OCI-LY3 (cell line): ENCODE results near the gene SH3GL1.

ENCODE experiments used
- H2AFZ ChIP-seq: fragments of 200-600, 300-600 bp; shearing (Covaris generic); 2 replicates; pipeline ENCODE4 v1.6.0; 2014; ENCODE audit warnings: antibody characterized with exemption, low read depth, low read length
- H3K27ac ChIP-seq: fragments of 200-600, 300-600 bp; sonication (generic); 2 replicates; pipeline ENCODE4 v1.5.1; 2014; ENCODE audit warnings: mild to moderate bottlenecking, low read length, moderate library complexity, mixed read lengths
- H3K27me3 ChIP-seq: fragments of 200-600, 300-600 bp; sonication (generic); 2 replicates; pipeline ENCODE4 v1.6.1; 2014; ENCODE audit warnings: low read depth, low read length, mixed read lengths
- H3K36me3 ChIP-seq: fragments of 200-600, 300-600 bp; sonication (generic); replicated peaks from 2 replicates; pipeline ENCODE3; 2014; ENCODE audit warnings: low read depth, low read length, mixed read lengths
- H3K4me1 ChIP-seq: fragments of 300-600, 200-600 bp; sonication (generic); 2 replicates; pipeline ENCODE4 v1.6.1; 2014; ENCODE audit warnings: low read length, mixed read lengths
- H3K4me2 ChIP-seq: fragments of 200-600, 300-600 bp; sonication (generic); 2 replicates; pipeline ENCODE4 v1.6.1; 2014; ENCODE audit warnings: low read length, mixed read lengths
- H3K4me3 ChIP-seq: fragments of 300-600, 200-600 bp; sonication (generic); 2 replicates; pipeline ENCODE4 v1.5.1; 2014; ENCODE audit warnings: antibody characterized with exemption, mild to moderate bottlenecking, low read length, moderate library complexity
- H3K79me2 ChIP-seq: fragments of 300-600, 200-600 bp; shearing (Covaris generic); 2 replicates; pipeline ENCODE4 v1.6.1; 2014; ENCODE audit warnings: mild to moderate bottlenecking, low read length, mixed read lengths
- H3K9ac ChIP-seq: fragments of 300-600, 200-600 bp; shearing (Covaris generic); 2 replicates; pipeline ENCODE4 v1.6.0; 2014; ENCODE audit warnings: mild to moderate bottlenecking, low read length, moderate library complexity
- H3K9me3 ChIP-seq: fragments of 200-600, 300-600 bp; shearing (Covaris generic); 2 replicates; pipeline ENCODE4 v1.6.1; 2014; ENCODE audit warnings: low read length, mixed read lengths; ENCODE audit not compliant: insufficient read depth
- H4K20me1 ChIP-seq: fragments of 200-600, 300-600 bp; sonication (generic); 2 replicates; pipeline ENCODE4 v1.6.1; 2016; ENCODE audit warnings: low read length, mixed read lengths; ENCODE audit not compliant: insufficient read depth
- EZH2phosphoT487 ChIP-seq: fragments of 200-600 bp; shearing (Covaris generic); IDR thresholded peaks from 2 replicates; pipeline ENCODE4 v1.6.1; 2018; ENCODE audit warnings: antibody characterized with exemption, mixed run types, low read depth
- TF ChIP-seq, protein P1 (sequence below): fragments of 200-600, 300-600 bp; sonication (generic); IDR thresholded peaks from 2 replicates; pipeline ENCODE4 v1.5.1; 2014; ENCODE audit warnings: antibody characterized with exemption, low read length, low read depth

The SH3GL1 gene

DNA sequence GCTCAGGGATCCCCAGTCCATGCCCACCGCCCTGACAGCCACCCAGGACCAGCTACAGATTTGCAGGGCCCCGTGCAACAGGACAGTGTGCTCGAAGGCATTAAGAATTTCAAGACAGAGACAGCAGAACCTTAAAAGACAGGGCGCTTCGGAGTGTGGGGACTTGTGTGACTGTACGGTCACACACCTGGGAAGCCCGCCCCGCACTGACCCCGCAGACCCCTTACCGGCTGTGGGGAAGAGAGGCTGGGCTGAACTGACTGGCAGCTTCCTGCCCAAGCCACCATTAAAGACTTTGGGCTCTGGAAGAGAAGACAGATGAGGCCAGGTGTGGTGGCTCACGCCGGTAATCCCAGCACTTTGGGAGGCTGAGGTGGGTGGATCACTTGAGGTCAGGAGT, 76.1 kb downstream of the SH3GL1 start:
- Histone ChIP-seq H2AFZ (no peak overlapping the region), H3K4me3 (no peak overlapping the region), H3K4me2 (no peak overlapping the region), H4K20me1 (no peaks in the 10 kb centered on the region), H3K9me3 (no peaks in the 10 kb centered on the region), H3K4me1 (no peaks in the 10 kb centered on the region), H3K79me2 (no peaks in the 10 kb centered on the region), H3K36me3 (peaks cover 2% of the 10 kb centered on the region), H3K27me3 (no peaks in the 10 kb centered on the region), H3K27ac (no peak overlapping the region), H3K9ac (no peak overlapping the region)
- TF ChIP-seq, protein P1, sequence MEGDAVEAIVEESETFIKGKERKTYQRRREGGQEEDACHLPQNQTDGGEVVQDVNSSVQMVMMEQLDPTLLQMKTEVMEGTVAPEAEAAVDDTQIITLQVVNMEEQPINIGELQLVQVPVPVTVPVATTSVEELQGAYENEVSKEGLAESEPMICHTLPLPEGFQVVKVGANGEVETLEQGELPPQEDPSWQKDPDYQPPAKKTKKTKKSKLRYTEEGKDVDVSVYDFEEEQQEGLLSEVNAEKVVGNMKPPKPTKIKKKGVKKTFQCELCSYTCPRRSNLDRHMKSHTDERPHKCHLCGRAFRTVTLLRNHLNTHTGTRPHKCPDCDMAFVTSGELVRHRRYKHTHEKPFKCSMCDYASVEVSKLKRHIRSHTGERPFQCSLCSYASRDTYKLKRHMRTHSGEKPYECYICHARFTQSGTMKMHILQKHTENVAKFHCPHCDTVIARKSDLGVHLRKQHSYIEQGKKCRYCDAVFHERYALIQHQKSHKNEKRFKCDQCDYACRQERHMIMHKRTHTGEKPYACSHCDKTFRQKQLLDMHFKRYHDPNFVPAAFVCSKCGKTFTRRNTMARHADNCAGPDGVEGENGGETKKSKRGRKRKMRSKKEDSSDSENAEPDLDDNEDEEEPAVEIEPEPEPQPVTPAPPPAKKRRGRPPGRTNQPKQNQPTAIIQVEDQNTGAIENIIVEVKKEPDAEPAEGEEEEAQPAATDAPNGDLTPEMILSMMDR: no peak
- no peak for TF ChIP-seq EZH2phosphoT487

DNA sequence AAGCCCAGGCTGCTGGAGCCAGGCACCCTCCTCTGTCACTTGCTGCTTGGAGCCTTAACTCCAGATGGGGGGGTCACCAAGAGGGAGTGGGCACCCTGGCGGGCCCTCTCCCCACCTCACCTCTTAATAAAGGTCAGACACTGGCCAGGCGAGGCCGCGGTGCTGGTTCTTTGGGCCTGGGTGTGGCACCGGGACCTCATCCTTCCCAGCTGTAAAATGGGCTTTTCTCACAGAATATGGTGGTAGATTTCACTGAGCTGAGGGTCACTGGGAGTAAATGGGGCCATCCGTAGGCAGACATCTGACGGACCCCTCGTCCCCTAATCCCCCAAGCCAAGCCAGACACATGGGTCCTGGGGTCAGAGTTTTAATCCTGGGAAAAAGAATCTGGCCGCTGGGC, 76.7 kb downstream of the SH3GL1 start:
- H3K9ac ChIP-seq: no peak overlapping the region
- H3K27ac ChIP-seq: no peak overlapping the region
- no peak overlapping the region for H2AFZ ChIP-seq
- no peaks in the 10 kb centered on the region for H3K79me2 ChIP-seq
- no peaks in the 10 kb centered on the region for H3K9me3 ChIP-seq
- no peak overlapping the region for H3K4me3 ChIP-seq
- H3K4me1 ChIP-seq: no peaks in the 10 kb centered on the region
- H3K27me3 ChIP-seq: no peaks in the 10 kb centered on the region
- TF ChIP-seq EZH2phosphoT487: no peak
- TF ChIP-seq, protein P1: no peak
- H4K20me1 ChIP-seq: no peaks in the 10 kb centered on the region
- no peak overlapping the region for H3K4me2 ChIP-seq
- peaks cover 7% of the 10 kb centered on the region for H3K36me3 ChIP-seq

DNA sequence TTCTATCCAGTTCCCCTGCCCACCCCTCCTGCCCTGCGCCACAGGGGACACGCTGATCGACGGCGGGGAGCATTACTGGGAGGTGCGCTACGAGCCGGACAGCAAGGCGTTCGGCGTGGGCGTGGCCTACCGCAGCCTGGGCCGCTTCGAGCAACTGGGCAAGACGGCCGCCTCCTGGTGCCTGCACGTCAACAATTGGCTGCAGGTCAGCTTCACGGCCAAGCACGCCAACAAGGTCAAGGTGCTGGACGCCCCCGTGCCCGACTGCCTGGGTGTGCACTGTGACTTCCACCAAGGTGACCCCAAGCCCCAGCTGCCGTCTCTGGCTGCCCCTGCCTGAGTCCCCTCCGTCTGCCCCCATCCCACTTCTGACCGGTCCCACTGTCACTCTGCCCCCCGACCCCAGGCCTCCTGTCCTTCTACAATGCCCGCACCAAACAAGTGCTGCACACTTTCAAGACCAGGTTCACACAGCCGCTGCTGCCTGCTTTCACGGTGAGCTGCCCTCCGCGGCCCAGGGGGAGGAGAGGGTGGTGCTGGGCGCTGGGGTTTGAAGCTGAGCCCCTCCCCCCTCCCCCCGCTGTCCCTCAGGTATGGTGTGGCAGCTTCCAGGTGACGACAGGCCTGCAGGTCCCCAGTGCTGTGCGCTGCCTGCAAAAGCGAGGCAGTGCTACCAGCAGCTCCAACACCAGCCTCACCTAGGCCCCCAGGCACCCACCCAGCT, 77.2 kb downstream of the SH3GL1 start:
- peaks cover 9% of the 10 kb centered on the region for H3K36me3 ChIP-seq
- H3K9me3 ChIP-seq: no peaks in the 10 kb centered on the region
- TF ChIP-seq, protein P1: no peak
- no peak for TF ChIP-seq EZH2phosphoT487
- no peaks in the 10 kb centered on the region for H3K79me2 ChIP-seq
- no peak overlapping the region for H3K4me3 ChIP-seq
- no peaks in the 10 kb centered on the region for H3K27me3 ChIP-seq
- H3K27ac ChIP-seq: no peak overlapping the region
- H2AFZ ChIP-seq: no peak overlapping the region
- no peak overlapping the region for H3K9ac ChIP-seq
- no peaks in the 10 kb centered on the region for H4K20me1 ChIP-seq
- H3K4me1 ChIP-seq: no peaks in the 10 kb centered on the region
- H3K4me2 ChIP-seq: no peak overlapping the region

DNA sequence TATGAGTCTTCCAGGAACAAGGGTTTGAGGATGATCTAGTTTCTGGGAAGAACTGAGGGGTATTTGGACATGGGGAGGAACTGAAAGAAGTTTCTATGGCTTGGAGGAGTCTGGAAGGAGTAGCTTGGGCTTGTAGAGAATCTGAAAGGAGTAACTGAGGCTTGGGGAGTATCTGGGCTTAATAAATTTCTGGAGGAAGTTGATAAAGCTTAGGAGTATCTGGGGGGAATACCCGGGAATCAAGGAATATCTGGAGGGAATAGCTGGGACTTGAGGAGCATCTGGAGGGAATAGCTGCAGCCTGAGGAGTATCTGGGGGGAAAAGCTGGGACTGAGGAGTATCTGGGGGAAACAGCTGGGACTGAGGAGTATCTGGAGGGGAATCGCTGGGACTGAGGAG, 79.9 kb downstream of the SH3GL1 start:
- no peak overlapping the region for H3K4me2 ChIP-seq
- H4K20me1 ChIP-seq: no peaks in the 10 kb centered on the region
- H3K36me3 ChIP-seq: peaks cover 9% of the 10 kb centered on the region
- H3K79me2 ChIP-seq: no peaks in the 10 kb centered on the region
- H3K27me3 ChIP-seq: no peaks in the 10 kb centered on the region
- H2AFZ ChIP-seq: no peak overlapping the region
- H3K4me3 ChIP-seq: no peak overlapping the region
- H3K9me3 ChIP-seq: no peaks in the 10 kb centered on the region
- H3K27ac ChIP-seq: no peak overlapping the region
- H3K9ac ChIP-seq: no peak overlapping the region
- H3K4me1 ChIP-seq: no peaks in the 10 kb centered on the region
- TF ChIP-seq EZH2phosphoT487: no peak
- TF ChIP-seq, protein P1: no peak
